ENCODE measurements around the gene MLKL.

DNA sequence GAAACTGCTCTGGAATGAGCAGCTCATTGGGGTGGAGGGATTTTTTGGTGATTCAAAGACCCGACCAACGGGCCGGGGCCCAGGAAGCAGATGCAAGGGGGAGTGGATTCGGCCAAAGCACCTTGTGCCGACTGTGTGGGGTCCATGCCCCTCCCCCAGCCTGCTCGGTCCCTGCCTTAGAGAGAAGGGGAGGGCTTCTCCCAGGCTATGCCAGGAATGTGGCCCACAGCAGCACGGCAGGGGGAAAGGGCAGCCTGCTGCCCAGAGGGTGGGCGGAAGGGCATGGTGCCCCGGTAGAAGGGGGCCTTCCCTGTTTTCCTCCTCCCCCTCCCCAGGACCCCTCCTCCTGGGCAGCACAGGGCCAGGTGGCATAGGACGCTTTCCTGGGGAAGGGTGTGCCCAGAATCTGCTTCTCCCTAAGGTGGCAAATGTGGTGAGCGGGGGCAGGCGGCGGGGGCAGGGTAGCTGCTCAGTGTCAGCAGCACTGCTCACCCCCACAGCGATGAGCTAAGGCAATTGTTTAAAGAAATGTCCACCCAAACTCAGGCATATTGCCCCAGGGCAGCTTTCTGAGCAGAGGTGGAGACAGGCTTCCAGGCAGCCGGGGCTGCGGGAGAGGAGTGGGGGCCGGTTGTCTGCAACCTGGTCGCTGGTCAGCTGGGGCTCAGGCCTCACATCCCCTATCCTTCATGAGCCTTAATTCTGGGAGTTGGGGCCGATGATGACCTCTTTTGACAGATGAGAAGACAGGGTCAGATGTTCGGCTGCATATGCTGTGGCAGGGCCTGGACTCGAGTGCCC, 33.9 kb upstream of the MLKL start:
- TF ChIP-seq, protein P1, sequence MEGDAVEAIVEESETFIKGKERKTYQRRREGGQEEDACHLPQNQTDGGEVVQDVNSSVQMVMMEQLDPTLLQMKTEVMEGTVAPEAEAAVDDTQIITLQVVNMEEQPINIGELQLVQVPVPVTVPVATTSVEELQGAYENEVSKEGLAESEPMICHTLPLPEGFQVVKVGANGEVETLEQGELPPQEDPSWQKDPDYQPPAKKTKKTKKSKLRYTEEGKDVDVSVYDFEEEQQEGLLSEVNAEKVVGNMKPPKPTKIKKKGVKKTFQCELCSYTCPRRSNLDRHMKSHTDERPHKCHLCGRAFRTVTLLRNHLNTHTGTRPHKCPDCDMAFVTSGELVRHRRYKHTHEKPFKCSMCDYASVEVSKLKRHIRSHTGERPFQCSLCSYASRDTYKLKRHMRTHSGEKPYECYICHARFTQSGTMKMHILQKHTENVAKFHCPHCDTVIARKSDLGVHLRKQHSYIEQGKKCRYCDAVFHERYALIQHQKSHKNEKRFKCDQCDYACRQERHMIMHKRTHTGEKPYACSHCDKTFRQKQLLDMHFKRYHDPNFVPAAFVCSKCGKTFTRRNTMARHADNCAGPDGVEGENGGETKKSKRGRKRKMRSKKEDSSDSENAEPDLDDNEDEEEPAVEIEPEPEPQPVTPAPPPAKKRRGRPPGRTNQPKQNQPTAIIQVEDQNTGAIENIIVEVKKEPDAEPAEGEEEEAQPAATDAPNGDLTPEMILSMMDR (IDR thresholded peaks at IDR 0.05 in 4 of 5, conservative IDR thresholded peaks at IDR 0.05 in 1 of 5), result no peak
- no peak for TF ChIP-seq POLR2A (IDR thresholded peaks at IDR 0.05)
